HEK293T (cell line): ENCODE data around the gene FIGN.

Experiments used
- CTCF ChIA-PET: fragments of 350-600 bp; formaldehyde crosslinking; extraction: SDS; loops from one replicate; lab custom pipeline; 2021; ENCODE audit warnings: antibody characterized with exemption, inconsistent platforms; lab: Yijun Ruan, JAX
- POLR2A ChIA-PET: fragments of 350-600 bp; formaldehyde crosslinking; extraction: SDS; loops from one replicate; lab custom pipeline; 2020; ENCODE audit warnings: antibody characterized with exemption, inconsistent platforms; lab: Yijun Ruan, JAX
- DNase-seq: peaks from one replicate; pipeline ENCODE4 v3.0.0; 2012; ENCODE audit warnings: mixed read lengths; ENCODE audit errors: extremely low spot score
- ARNT ChIP-seq: fragments of 450-650 bp; IDR thresholded peaks from 2 replicates; pipeline ENCODE4 v1.6.1; 2017; ENCODE audit warnings: mild to moderate bottlenecking
- BHLHE40 ChIP-seq: fragments of 450-650 bp; IDR thresholded peaks from 2 replicates; pipeline ENCODE4 v1.6.1; 2016; ENCODE audit warnings: mild to moderate bottlenecking, moderate library complexity, borderline replicate concordance
- CTBP1 ChIP-seq: fragments of 450-650 bp; IDR thresholded peaks from 2 replicates; pipeline ENCODE4 v1.6.1; 2016; ENCODE audit warnings: borderline replicate concordance
- ELF4 ChIP-seq: fragments of 450-650 bp; IDR thresholded peaks from 2 replicates; pipeline ENCODE4 v1.6.1; 2017; ENCODE audit warnings: antibody characterized with exemption
- FOXA1 ChIP-seq: fragments of 450-650 bp; IDR thresholded peaks from 2 replicates; pipeline ENCODE4 v1.6.1; 2016; ENCODE audit warnings: mild to moderate bottlenecking
- FOXK2 ChIP-seq: fragments of 450-650 bp; IDR thresholded peaks from 2 replicates; pipeline ENCODE4 v1.6.1; 2016; ENCODE audit warnings: mild to moderate bottlenecking
- FOXM1 ChIP-seq: fragments of 450-650 bp; IDR thresholded peaks from 2 replicates; pipeline ENCODE4 v1.6.1; 2017; ENCODE audit warnings: mild to moderate bottlenecking, borderline replicate concordance
- HDGF ChIP-seq: fragments of 450-650 bp; IDR thresholded peaks from 2 replicates; pipeline ENCODE4 v1.6.1; 2017; ENCODE audit warnings: antibody characterized with exemption, borderline replicate concordance
- L3MBTL2 ChIP-seq: fragments of 450-650 bp; conservative IDR thresholded peaks from 2 replicates; pipeline ENCODE4 v1.6.1; 2016; ENCODE audit warnings: mild to moderate bottlenecking
- LEF1 ChIP-seq: fragments of 450-650 bp; IDR thresholded peaks from 2 replicates; pipeline ENCODE4 v1.6.1; 2017; ENCODE audit warnings: mild to moderate bottlenecking, borderline replicate concordance
- NFRKB ChIP-seq: fragments of 450-650 bp; IDR thresholded peaks from 2 replicates; pipeline ENCODE4 v1.6.1; 2016; ENCODE audit warnings: mild to moderate bottlenecking, moderate library complexity
- SP1 ChIP-seq: fragments of 450-650 bp; IDR thresholded peaks from 2 replicates; pipeline ENCODE4 v1.6.1; 2017
- SUZ12 ChIP-seq: fragments of 450-650 bp; IDR thresholded peaks from 2 replicates; pipeline ENCODE4 v1.6.1; 2016; ENCODE audit warnings: mild to moderate bottlenecking
- TARDBP ChIP-seq: fragments of 450-650 bp; IDR thresholded peaks from 2 replicates; pipeline ENCODE4 v1.6.1; 2016
- ZNF384 ChIP-seq: fragments of 450-650 bp; IDR thresholded peaks from 2 replicates; pipeline ENCODE4 v1.6.1; 2016
- TF ChIP-seq, protein P1 (sequence below): fragments of 450-650 bp; IDR thresholded peaks from 2 replicates; pipeline ENCODE4 v1.6.1; 2016

The FIGN gene, protein sequence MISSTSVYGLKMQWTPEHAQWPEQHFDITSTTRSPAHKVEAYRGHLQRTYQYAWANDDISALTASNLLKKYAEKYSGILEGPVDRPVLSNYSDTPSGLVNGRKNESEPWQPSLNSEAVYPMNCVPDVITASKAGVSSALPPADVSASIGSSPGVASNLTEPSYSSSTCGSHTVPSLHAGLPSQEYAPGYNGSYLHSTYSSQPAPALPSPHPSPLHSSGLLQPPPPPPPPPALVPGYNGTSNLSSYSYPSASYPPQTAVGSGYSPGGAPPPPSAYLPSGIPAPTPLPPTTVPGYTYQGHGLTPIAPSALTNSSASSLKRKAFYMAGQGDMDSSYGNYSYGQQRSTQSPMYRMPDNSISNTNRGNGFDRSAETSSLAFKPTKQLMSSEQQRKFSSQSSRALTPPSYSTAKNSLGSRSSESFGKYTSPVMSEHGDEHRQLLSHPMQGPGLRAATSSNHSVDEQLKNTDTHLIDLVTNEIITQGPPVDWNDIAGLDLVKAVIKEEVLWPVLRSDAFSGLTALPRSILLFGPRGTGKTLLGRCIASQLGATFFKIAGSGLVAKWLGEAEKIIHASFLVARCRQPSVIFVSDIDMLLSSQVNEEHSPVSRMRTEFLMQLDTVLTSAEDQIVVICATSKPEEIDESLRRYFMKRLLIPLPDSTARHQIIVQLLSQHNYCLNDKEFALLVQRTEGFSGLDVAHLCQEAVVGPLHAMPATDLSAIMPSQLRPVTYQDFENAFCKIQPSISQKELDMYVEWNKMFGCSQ

DNA sequence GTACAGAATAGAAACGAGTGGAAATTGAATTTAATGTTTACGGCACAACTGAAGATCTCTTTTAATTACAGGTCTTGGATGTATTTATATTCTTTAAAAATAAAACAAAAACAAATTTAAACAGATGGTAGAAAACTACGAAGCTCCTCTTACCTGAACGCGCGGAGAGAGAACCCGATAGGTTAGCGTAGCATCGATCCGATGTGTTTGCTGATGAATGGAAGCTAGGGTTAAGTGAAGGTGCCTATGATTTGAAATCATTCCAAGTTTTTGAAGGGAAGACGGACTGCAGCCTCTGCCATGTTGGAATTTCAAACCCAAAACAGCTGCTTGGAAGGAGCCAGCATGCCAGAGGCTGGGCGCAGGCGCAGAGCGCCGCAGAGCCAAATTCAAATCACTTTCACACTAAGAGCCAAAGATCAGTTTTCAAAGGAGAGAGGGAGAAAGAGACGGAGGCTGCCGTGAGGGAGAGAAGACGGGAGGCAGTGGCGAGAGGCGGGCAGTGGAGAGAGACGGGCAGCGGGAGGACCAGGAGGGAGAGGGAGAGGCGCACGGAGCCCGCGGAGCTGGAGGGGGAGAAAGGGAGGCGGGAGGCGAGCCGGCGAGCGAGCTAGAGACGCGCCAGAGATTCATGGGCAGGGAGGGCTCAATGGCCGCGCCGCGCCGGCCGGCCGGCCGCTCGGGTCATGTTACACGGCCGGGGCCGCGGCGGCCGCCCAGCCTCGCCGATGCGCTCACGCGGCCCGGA lies at the start of gene FIGN:
FIGN (minus strand) TSS at position 324 of the 748 bp plus-strand sequence. CDS start 1,081 bp downstream, outside the sequence.
- ChIA-PET CTCF (no interaction called here), POLR2A (interaction anchor here (0.6 to 1.9 kb wide), 13 partner anchors 10 to 387 kb away, joined by 3 to 6 read pairs (median 4); no protein-coding TSS in a partner anchor)
- DNase-seq, result peak; percentile 70
- peak; percentile 54 for TF ChIP-seq L3MBTL2
- TF ChIP-seq BHLHE40, result no peak
- TF ChIP-seq ZNF384, result no peak
- TF ChIP-seq SP1, result no peak
- TF ChIP-seq ARNT, result no peak
- TF ChIP-seq, protein P1, sequence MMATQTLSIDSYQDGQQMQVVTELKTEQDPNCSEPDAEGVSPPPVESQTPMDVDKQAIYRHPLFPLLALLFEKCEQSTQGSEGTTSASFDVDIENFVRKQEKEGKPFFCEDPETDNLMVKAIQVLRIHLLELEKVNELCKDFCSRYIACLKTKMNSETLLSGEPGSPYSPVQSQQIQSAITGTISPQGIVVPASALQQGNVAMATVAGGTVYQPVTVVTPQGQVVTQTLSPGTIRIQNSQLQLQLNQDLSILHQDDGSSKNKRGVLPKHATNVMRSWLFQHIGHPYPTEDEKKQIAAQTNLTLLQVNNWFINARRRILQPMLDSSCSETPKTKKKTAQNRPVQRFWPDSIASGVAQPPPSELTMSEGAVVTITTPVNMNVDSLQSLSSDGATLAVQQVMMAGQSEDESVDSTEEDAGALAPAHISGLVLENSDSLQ, result no peak

DNA sequence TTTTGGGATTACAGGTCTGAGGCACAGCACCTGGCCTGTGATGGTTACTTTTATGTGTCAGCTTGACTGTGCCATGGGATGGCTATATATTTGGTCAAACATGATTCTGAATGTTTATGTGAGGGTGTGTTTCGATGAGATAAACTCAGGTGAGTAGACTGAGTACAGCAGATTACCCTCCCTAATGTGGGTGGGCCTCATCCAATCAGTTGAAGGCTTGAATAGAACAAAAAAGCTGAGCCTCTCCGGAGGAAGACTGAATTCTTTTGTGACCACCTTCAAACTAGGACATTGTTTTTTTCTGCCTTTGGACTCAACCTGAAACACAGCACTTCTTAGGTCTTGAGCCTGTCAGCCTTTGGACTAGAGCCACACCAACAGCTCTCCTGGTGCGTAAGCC lies 49.4 kb upstream of the FIGN start:
- DNase-seq, result no peak
- TF ChIP-seq CTBP1 (no peak), ELF4 (no peak), FOXK2 (no peak), LEF1 (no peak), ZNF384 (no peak), HDGF (no peak), NFRKB (no peak), TARDBP (no peak)
- CTCF ChIA-PET, result no interaction called here
- POLR2A ChIA-PET, result no interaction called here

DNA sequence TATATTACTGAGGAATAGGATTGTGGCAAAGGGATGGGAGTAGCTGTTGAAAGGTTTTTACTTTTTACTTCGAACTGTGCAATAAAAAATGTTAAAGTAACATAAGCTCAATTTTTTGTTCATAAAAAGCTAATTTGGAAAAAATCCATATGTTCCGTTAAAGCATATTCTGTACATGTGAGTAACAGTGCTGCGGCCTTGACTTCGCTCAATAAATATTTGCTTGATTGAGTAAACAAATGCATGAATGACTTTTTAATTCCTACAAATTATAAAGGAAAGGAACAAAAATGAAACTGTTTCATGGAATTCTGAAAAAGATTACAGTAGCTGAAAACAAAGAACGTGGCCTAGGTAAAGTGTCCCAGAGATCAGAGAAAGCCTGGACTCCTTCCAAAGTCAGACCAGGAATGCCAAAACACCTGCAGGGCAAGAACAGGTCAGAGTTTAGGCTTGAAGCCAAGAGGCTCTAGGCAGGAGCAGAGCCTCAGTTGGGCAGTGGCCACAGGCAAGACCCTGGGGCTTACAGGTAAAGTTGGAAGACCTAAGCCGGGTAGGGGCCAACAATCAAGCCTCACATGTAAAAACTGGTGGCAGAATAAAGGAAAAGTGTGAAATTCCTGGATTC lies 44.3 kb upstream of the FIGN start:
- no peak for TF ChIP-seq NFRKB
- no peak for TF ChIP-seq FOXA1
- TF ChIP-seq ZNF384, result no peak
- TF ChIP-seq SP1, result no peak
- TF ChIP-seq BHLHE40, result no peak
- no peak for DNase-seq
- CTCF ChIA-PET, result no interaction called here
- POLR2A ChIA-PET, result interaction anchor here (1.0 kb wide), 1 partner anchor 44 kb away, joined by 3 read pairs; the partner anchor contains the start of gene FIGN

DNA sequence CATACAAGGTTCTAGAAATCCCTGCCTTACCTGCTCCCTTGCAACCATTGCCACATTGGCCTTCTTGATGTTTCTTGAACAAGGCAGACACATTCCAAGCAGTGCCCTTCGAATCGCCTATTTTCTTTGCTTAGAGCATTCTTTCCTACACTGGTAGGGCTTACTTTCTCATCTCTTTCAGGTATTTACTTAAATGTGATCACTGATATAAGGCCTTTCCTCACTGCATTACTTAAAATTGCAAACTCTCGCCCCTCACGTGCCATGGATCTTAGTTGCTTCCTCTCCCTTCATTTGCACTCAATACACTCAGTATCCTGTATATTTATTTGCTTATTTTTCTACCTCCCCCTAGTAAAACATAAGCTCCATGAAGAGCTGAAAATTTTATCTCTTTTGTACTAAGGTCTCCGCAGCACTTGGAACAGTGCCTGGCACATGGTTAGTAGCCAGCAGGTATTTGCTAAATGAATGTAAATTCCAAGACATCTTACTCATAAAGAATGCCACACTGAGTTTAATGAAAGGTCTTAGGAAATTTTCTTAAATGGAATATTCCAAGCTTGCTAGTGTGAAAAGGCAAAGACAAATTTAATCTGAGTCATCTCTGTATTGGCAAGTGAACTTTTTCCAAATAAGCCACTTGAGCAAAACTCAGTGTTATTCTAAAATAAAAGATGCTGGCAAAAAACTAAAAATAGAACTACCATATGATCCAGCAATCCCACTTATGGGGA lies 42.4 kb upstream of the FIGN start:
- TF ChIP-seq FOXM1 (no peak), LEF1 (no peak), L3MBTL2 (no peak), HDGF (no peak), SUZ12 (no peak), BHLHE40 (no peak), FOXA1 (no peak), CTBP1 (no peak), TARDBP (no peak), SP1 (no peak)
- TF ChIP-seq, protein P1, result no peak
- CTCF ChIA-PET, result no interaction called here
- POLR2A ChIA-PET, result no interaction called here
- no peak for DNase-seq

DNA sequence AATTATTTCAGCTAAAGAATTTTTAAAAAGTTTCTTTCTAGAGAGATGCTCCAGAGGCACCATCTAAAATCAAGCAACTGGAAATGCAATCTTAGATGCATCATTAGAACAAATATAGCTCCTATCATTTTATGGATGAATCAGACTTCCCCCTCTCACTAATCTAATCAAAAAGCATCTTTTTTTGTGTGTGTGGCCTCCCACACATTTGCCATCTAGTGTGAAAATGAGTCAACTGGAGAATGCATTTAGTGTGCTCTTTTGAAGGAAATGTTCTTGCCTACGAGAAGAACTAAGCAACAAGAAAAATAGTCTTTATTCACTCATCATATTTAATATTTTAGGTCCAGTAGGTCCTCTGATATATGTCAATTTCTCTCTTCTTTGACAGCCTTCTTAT lies 39.5 kb upstream of the FIGN start:
- POLR2A ChIA-PET, result no interaction called here
- TF ChIP-seq TARDBP, result no peak
- no peak for TF ChIP-seq FOXM1
- no peak for TF ChIP-seq ELF4
- no peak for TF ChIP-seq NFRKB
- no peak for TF ChIP-seq SP1
- no peak for TF ChIP-seq CTBP1
- no peak for TF ChIP-seq SUZ12
- TF ChIP-seq, protein P1, result no peak
- TF ChIP-seq ARNT, result no peak
- no peak for TF ChIP-seq HDGF
- TF ChIP-seq BHLHE40, result no peak
- TF ChIP-seq ZNF384, result no peak
- no peak for TF ChIP-seq L3MBTL2
- TF ChIP-seq FOXA1, result no peak
- TF ChIP-seq LEF1, result no peak
- no peak for TF ChIP-seq FOXK2
- CTCF ChIA-PET, result no interaction called here

More for the DNA sequence above, 39.5 kb upstream of the FIGN start:
- DNase-seq, result no peak
